Measurements from ENCODE around the gene ZNF552. TPM values are rescaled to one million over a fixed set of nuclear protein-coding genes. Genes with fewer than 3 reads are reported as not detected.
A peak's percentile ranks its signal among the peaks of the same experiment; 100 is the strongest.

ZNF552 gene
- total and polyA plus RNA-seq, 2 of the 13 experiments (the other 11 are each of a cell fraction or from before 2014, with no cell fraction given), result 8.1 to 16.6 TPM

DNA sequence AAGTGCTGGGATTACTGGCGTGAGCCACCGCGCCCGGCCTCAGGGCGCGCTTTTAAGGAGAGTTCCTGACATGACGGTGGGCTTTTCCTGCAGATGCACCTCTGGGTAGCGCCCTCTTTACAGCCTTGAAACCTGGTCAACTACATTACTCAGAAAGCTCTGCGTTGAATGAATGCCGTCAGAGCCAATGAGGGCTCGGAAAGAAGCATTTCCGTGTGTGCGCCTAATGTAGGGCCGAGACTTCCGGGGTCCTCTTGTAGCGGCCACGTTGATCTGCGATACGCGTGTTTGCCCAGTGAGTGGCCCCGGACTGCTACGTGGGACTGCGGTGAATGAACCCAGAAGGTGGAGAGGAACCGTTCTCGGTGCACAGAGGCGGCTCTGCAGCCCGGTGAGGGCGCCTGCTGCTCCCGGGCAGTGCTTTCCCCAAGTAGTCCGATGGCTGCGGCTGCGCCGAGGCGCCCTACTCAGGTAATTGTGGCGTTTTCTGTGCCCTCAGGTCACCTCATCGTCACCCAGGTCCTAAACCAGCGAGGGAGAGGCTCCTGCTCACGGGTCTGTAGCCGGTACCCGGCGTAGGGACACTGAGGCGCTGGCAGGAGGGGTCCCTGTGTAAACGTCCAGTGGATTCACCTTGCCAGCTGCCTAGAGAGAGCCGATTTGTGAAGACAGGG, 4.9 kb upstream of the ZNF552 start (continued):
- TF ChIP-seq, protein P1, sequence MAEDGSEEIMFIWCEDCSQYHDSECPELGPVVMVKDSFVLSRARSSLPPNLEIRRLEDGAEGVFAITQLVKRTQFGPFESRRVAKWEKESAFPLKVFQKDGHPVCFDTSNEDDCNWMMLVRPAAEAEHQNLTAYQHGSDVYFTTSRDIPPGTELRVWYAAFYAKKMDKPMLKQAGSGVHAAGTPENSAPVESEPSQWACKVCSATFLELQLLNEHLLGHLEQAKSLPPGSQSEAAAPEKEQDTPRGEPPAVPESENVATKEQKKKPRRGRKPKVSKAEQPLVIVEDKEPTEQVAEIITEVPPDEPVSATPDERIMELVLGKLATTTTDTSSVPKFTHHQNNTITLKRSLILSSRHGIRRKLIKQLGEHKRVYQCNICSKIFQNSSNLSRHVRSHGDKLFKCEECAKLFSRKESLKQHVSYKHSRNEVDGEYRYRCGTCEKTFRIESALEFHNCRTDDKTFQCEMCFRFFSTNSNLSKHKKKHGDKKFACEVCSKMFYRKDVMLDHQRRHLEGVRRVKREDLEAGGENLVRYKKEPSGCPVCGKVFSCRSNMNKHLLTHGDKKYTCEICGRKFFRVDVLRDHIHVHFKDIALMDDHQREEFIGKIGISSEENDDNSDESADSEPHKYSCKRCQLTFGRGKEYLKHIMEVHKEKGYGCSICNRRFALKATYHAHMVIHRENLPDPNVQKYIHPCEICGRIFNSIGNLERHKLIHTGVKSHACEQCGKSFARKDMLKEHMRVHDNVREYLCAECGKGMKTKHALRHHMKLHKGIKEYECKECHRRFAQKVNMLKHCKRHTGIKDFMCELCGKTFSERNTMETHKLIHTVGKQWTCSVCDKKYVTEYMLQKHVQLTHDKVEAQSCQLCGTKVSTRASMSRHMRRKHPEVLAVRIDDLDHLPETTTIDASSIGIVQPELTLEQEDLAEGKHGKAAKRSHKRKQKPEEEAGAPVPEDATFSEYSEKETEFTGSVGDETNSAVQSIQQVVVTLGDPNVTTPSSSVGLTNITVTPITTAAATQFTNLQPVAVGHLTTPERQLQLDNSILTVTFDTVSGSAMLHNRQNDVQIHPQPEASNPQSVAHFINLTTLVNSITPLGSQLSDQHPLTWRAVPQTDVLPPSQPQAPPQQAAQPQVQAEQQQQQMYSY (CRISPR knock-in tag; IDR thresholded peaks at IDR 0.05), result no peak
- TF ChIP-seq, protein P2, sequence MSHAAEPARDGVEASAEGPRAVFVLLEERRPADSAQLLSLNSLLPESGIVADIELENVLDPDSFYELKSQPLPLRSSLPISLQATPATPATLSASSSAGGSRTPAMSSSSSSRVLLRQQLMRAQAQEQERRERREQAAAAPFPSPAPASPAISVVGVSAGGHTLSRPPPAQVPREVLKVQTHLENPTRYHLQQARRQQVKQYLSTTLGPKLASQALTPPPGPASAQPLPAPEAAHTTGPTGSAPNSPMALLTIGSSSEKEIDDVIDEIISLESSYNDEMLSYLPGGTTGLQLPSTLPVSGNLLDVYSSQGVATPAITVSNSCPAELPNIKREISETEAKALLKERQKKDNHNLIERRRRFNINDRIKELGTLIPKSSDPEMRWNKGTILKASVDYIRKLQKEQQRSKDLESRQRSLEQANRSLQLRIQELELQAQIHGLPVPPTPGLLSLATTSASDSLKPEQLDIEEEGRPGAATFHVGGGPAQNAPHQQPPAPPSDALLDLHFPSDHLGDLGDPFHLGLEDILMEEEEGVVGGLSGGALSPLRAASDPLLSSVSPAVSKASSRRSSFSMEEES (CRISPR knock-in tag; IDR thresholded peaks at IDR 0.05), result peak; percentile 30; the same call in 1 of the 2 replicates
- TF ChIP-seq DZIP1 (CRISPR knock-in tag; IDR thresholded peaks at IDR 0.05), result no peak
- TF ChIP-seq CERS6 (CRISPR knock-in tag; IDR thresholded peaks at IDR 0.05), result 0 out of 2 replicates have a peak, but pooled peaks have one; percentile 22
- 0 out of 2 replicates have a peak, but pooled peaks have one; percentile 27 for TF ChIP-seq RBAK (CRISPR knock-in tag; IDR thresholded peaks at IDR 0.05)
- no peak for TF ChIP-seq NR3C1 (CRISPR knock-in tag; IDR thresholded peaks at IDR 0.05)
- TF ChIP-seq, protein P3, sequence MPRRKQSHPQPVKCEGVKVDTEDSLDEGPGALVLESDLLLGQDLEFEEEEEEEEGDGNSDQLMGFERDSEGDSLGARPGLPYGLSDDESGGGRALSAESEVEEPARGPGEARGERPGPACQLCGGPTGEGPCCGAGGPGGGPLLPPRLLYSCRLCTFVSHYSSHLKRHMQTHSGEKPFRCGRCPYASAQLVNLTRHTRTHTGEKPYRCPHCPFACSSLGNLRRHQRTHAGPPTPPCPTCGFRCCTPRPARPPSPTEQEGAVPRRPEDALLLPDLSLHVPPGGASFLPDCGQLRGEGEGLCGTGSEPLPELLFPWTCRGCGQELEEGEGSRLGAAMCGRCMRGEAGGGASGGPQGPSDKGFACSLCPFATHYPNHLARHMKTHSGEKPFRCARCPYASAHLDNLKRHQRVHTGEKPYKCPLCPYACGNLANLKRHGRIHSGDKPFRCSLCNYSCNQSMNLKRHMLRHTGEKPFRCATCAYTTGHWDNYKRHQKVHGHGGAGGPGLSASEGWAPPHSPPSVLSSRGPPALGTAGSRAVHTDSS (CRISPR knock-in tag; conservative IDR thresholded peaks at IDR 0.05), result no peak
- no peak for TF ChIP-seq ZFP62 (CRISPR knock-in tag; IDR thresholded peaks at IDR 0.05)
- no peak for TF ChIP-seq ZNF776 (CRISPR knock-in tag; IDR thresholded peaks at IDR 0.05)
- TF ChIP-seq, protein P4, sequence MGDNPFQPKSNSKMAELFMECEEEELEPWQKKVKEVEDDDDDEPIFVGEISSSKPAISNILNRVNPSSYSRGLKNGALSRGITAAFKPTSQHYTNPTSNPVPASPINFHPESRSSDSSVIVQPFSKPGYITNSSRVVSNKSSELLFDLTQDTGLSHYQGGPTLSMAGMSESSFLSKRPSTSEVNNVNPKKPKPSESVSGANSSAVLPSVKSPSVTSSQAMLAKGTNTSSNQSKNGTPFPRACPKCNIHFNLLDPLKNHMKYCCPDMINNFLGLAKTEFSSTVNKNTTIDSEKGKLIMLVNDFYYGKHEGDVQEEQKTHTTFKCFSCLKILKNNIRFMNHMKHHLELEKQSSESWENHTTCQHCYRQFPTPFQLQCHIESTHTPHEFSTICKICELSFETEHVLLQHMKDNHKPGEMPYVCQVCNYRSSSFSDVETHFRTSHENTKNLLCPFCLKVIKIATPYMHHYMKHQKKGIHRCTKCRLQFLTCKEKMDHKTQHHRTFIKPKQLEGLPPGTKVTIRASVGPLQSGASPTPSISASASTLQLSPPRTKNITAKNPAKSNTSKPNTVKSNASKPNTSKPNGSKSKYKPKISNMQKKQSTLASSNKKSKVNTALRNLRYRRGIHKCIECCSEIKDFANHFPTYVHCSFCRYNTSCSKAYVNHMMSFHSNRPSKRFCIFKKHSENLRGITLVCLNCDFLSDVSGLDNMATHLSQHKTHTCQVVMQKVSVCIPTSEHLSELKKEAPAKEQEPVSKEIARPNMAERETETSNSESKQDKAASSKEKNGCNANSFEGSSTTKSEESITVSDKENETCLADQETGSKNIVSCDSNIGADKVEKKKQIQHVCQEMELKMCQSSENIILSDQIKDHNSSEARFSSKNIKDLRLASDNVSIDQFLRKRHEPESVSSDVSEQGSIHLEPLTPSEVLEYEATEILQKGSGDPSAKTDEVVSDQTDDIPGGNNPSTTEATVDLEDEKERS (CRISPR knock-in tag; IDR thresholded peaks at IDR 0.05), result no peak
- TF ChIP-seq FOXM1 (CRISPR knock-in tag; IDR thresholded peaks at IDR 0.05), result 0 out of 2 replicates have a peak, but pooled peaks have one; percentile 16
- TF ChIP-seq, protein P5, sequence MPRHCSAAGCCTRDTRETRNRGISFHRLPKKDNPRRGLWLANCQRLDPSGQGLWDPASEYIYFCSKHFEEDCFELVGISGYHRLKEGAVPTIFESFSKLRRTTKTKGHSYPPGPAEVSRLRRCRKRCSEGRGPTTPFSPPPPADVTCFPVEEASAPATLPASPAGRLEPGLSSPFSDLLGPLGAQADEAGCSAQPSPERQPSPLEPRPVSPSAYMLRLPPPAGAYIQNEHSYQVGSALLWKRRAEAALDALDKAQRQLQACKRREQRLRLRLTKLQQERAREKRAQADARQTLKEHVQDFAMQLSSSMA (CRISPR knock-in tag; IDR thresholded peaks at IDR 0.05), result no peak
- peak; percentile 92 to 94 for TF ChIP-seq POLR2A (IDR thresholded peaks at IDR 0.05; ENCODE audit: insufficient read depth in 1 of 2, low read depth in 2 of 2, low read length in 2 of 2)
- no peak for TF ChIP-seq SIX1 (CRISPR knock-in tag; IDR thresholded peaks at IDR 0.05; ENCODE audit: borderline replicate concordance)
